ENCODE measurements around the gene HPS6. TPM values are rescaled to one million over a fixed set of nuclear protein-coding genes. Genes with fewer than 3 reads are reported as not detected.
A peak's percentile ranks its signal among the peaks of the same experiment; 100 is the strongest.
"Not testable (repeated sequence)": the region's sequence is repeated elsewhere in the genome, so short reads cannot be mapped to it uniquely, and the experiment has no call there.

HPS6 gene
- total RNA-seq = 10 to 100 TPM in 6 of 8 experiments, 1 to 10 TPM in 2; 8.1 to 19.3 (median 13.6) TPM

GRCh38 chr10:102064868-102065560, at the start of gene HPS6:
TSS of gene HPS6 (plus strand) at chr10:102065349. CDS start at chr10:102065475, 126 bp downstream.
- in situ Hi-C loops (cut with MboI; ENCODE audit: low pct_unique_long_range_greater_than_20kb in 2 of 9, low sequenced_read_pairs in 9 of 9, unreplicated experiment in 9 of 9) = no loop called here
- WGBS, 10 experiments = 3 to 50% (median 9%) methylated on average over 2 to 13 of the region's 61 CpGs; no CpG with 5 or more reads in 4 of the 10 experiments
- H3K27ac ChIP-seq = peak within 1 kb of the TSS; percentile 52 to 84
- H3K4me3 ChIP-seq = peak within 1 kb of the TSS; percentile 58 to 92 (median 67)
- ATAC-seq (replicated peaks in 6 of 8) = peak; percentile 90 to 97 (median 95)
- peaks cover 9 to 11% of the 10 kb centered on the region in 2 donors for H3K4me1 ChIP-seq (replicated peaks in 1 of 2)

DNA sequence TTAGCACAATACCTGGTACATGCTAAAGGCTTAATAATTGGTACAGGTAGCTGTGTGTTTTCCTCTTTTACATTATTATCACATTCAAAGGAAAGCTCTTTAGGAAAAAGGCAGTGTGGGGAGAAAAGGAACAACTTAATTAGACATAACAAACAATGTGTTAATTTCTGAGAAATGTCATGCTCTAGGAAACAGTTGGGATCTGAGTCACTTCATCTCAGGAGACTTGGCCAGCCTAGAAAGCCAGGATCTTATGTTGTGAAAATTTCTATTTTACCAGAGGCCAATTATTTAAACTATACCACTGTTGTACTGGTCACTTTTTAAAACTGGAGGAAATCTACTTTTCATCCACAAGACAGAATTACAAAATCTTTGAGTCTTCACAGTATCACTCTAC, 48.7 kb upstream of the HPS6 start:
- in situ Hi-C loops (cut with MboI; ENCODE audit: low pct_unique_long_range_greater_than_20kb in 2 of 9, low sequenced_read_pairs in 9 of 9, unreplicated experiment in 9 of 9) = loop anchor here in 7 of 9 experiments (25.0 kb wide), 3 partner anchors 129 to 804 kb away; partner anchors contain the start of gene KCNIP2 (in 4 of the 7)
- H3K4me1 ChIP-seq (replicated peaks in 1 of 2) = peaks cover 0 to 17% of the 10 kb centered on the region in 2 donors
- no peak overlapping the region for H3K27ac ChIP-seq

GRCh38 chr10:102017295-102017694, 47.9 kb upstream of the HPS6 start:
- peaks cover 0 to 17% of the 10 kb centered on the region in 2 donors for H3K4me1 ChIP-seq (replicated peaks in 1 of 2)
- in situ Hi-C loops (cut with MboI; ENCODE audit: low pct_unique_long_range_greater_than_20kb in 2 of 9, low sequenced_read_pairs in 9 of 9, unreplicated experiment in 9 of 9) = loop anchor here in 7 of 9 experiments (25.0 kb wide), 3 partner anchors 130 to 805 kb away; partner anchors contain the start of gene KCNIP2 (in 4 of the 7)
- 63 to 100% (median 94%) methylated on average over 1 to 2 of the region's 2 CpGs; no CpG with 5 or more reads in 4 of the 10 experiments for WGBS, 10 experiments
- no peak overlapping the region for H3K4me3 ChIP-seq
- ATAC-seq (replicated peaks in 6 of 8) = no peak
- H3K27ac ChIP-seq = peak overlapping the region in 1 of 2 donors; percentile 30

More for the DNA sequence above, 48.7 kb upstream of the HPS6 start:
- no peak overlapping the region for H3K4me3 ChIP-seq
- ATAC-seq (replicated peaks in 6 of 8) = no peak

GRCh38 chr10:102020938-102021337, 44.2 kb upstream of the HPS6 start:
- peaks cover 0 to 17% of the 10 kb centered on the region in 2 donors for H3K4me1 ChIP-seq (replicated peaks in 1 of 2)
- H3K4me3 ChIP-seq = no peak overlapping the region
- in situ Hi-C loops (cut with MboI; ENCODE audit: low pct_unique_long_range_greater_than_20kb in 2 of 9, low sequenced_read_pairs in 9 of 9, unreplicated experiment in 9 of 9) = loop anchor here in 7 of 9 experiments (25.0 kb wide), 3 partner anchors 134 to 809 kb away; partner anchors contain the start of gene KCNIP2 (in 4 of the 7)
- H3K27ac ChIP-seq = no peak overlapping the region
- no peak for ATAC-seq (replicated peaks in 6 of 8)
- WGBS, 10 experiments = 83 to 100% (median 100%) methylated on average over 1 to 2 of the region's 2 CpGs; no CpG with 5 or more reads in 2 of the 10 experiments

GRCh38 chr10:102024799-102025198, 40.4 kb upstream of the HPS6 start:
- 75 to 100% (median 95%) methylated on average over 1 to 3 of the region's 3 CpGs; no CpG with 5 or more reads in 1 of the 10 experiments for WGBS, 10 experiments
- Histone ChIP-seq H3K4me1 (replicated peaks in 1 of 2) (no peaks in the 10 kb centered on the region), H3K4me3 (no peak overlapping the region), H3K27ac (no peak overlapping the region)
- ATAC-seq (replicated peaks in 6 of 8) = no peak
- in situ Hi-C loops (cut with MboI; ENCODE audit: low pct_unique_long_range_greater_than_20kb in 2 of 9, low sequenced_read_pairs in 9 of 9, unreplicated experiment in 9 of 9) = loop anchor here in 7 of 9 experiments (25.0 kb wide), 3 partner anchors 137 to 812 kb away; partner anchors contain the start of gene KCNIP2 (in 4 of the 7)

DNA sequence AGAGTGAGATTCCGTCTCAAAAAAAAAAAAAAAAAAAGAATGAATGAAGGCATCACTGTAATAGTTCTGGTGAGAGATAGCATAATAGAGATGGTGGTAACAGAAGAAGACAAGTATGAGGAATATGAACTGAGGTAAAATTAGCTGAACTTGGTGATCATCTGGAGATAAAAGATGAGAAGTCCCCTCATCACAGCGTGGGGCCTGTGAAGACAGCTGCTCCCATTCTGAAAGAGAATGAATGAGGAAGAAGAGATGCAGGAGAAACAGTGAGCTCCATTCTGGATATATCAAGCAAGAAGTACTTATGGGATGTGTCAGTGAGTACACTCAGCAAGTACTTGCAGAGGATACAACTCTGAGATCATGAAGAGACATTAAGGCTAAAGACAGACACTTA, 37.9 kb upstream of the HPS6 start:
- ATAC-seq (replicated peaks in 6 of 8) = no peak
- in situ Hi-C loops (cut with MboI; ENCODE audit: low pct_unique_long_range_greater_than_20kb in 2 of 9, low sequenced_read_pairs in 9 of 9, unreplicated experiment in 9 of 9) = no loop called here
- no peaks in the 10 kb centered on the region for H3K4me1 ChIP-seq (replicated peaks in 1 of 2)
- no peak overlapping the region for H3K4me3 ChIP-seq
- 77 to 100% (median 100%) methylated on average over 1 to 2 of the region's 2 CpGs for WGBS, 10 experiments
- no peak overlapping the region for H3K27ac ChIP-seq

- in situ Hi-C loops (cut with MboI; ENCODE audit: low pct_unique_long_range_greater_than_20kb in 2 of 9, low sequenced_read_pairs in 9 of 9, unreplicated experiment in 9 of 9) = no loop called here
- WGBS, 10 experiments = 68 to 100% (median 94%) methylated on average over 1 to 2 of the region's 2 CpGs; no CpG with 5 or more reads in 1 of the 10 experiments
- Histone ChIP-seq H3K27ac (no peak overlapping the region), H3K4me3 (no peak overlapping the region), H3K4me1 (replicated peaks in 1 of 2) (no peaks in the 10 kb centered on the region)
- ATAC-seq (replicated peaks in 6 of 8) = no peak
These were observed 31.4 kb upstream of the HPS6 start for GRCh38 chr10:102033787-102034186.

DNA sequence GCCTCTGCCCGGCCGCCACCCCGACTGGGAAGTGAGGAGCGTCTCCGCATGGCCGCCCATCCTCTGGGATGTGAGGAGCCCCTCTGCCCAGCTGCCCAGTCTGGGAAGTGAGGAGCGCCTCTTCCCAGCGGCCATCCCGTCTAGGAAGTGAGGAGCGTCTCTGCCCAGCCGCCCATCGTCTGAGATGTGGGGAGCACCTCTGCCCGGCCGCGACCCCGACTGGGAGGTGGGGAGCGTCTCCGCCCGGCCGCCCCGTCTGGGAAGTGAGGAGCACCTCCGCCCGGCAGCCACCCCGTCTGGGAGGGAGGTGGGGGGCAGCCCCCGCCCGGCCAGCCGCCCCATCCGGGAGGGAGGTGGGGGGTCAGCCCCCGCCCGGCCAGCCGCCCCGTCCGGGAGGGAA, 29.3 kb upstream of the HPS6 start:
- in situ Hi-C loops (cut with MboI; ENCODE audit: low pct_unique_long_range_greater_than_20kb in 2 of 9, low sequenced_read_pairs in 9 of 9, unreplicated experiment in 9 of 9); H3K4me3 ChIP-seq; ATAC-seq (replicated peaks in 6 of 8); H3K27ac ChIP-seq: not testable (repeated sequence)
- H3K4me1 ChIP-seq (replicated peaks in 1 of 2) = peaks cover 7 to 10% of the 10 kb centered on the region in 2 donors
- WGBS, 10 experiments = no CpG with 5 or more reads among the region's 33 CpGs

- in situ Hi-C loops (cut with MboI; ENCODE audit: low pct_unique_long_range_greater_than_20kb in 2 of 9, low sequenced_read_pairs in 9 of 9, unreplicated experiment in 9 of 9) = no loop called here
These were observed 26.7 kb upstream of the HPS6 start for GRCh38 chr10:102038410-102038809.

GRCh38 chr10:102040305-102041050, 24.7 kb upstream of the HPS6 start:
- Histone ChIP-seq H3K4me3 (no peak overlapping the region), H3K27ac (no peak overlapping the region), H3K4me1 (replicated peaks in 1 of 2) (peaks cover 7 to 19% of the 10 kb centered on the region in 2 donors)
- ATAC-seq (replicated peaks in 6 of 8) = peak in 4 of 8 experiments; percentile 51 to 72 (median 56)
- WGBS, 10 experiments = 56 to 86% (median 71%) methylated on average over 2 to 6 of the region's 7 CpGs; no CpG with 5 or more reads in 1 of the 10 experiments
- in situ Hi-C loops (cut with MboI; ENCODE audit: low pct_unique_long_range_greater_than_20kb in 2 of 9, low sequenced_read_pairs in 9 of 9, unreplicated experiment in 9 of 9) = no loop called here

More at GRCh38 chr10:102038410-102038809, 26.7 kb upstream of the HPS6 start:
- Histone ChIP-seq H3K4me1 (replicated peaks in 1 of 2) (peaks cover 7 to 19% of the 10 kb centered on the region in 2 donors), H3K27ac (no peak overlapping the region), H3K4me3 (no peak overlapping the region)
- ATAC-seq (replicated peaks in 6 of 8) = no peak

GRCh38 chr10:102045292-102045691, 19.9 kb upstream of the HPS6 start:
- Histone ChIP-seq H3K4me3 (no peak overlapping the region), H3K27ac (no peak overlapping the region), H3K4me1 (replicated peaks in 1 of 2) (peaks cover 6 to 12% of the 10 kb centered on the region in 2 donors)
- in situ Hi-C loops (cut with MboI; ENCODE audit: low pct_unique_long_range_greater_than_20kb in 2 of 9, low sequenced_read_pairs in 9 of 9, unreplicated experiment in 9 of 9) = no loop called here
- no peak for ATAC-seq (replicated peaks in 6 of 8)
- 81 to 100% (median 95%) methylated on average over 2 to 3 of the region's 3 CpGs for WGBS, 10 experiments

GRCh38 chr10:102046095-102046494, 19.1 kb upstream of the HPS6 start:
- ATAC-seq (replicated peaks in 6 of 8) = no peak
- no peak overlapping the region for H3K4me3 ChIP-seq
- H3K27ac ChIP-seq = no peak overlapping the region
- peaks cover 0 to 7% of the 10 kb centered on the region in 2 donors for H3K4me1 ChIP-seq (replicated peaks in 1 of 2)
- WGBS, 10 experiments = 75 to 100% (median 98%) methylated on average over 1 to 2 of the region's 2 CpGs; no CpG with 5 or more reads in 2 of the 10 experiments
- in situ Hi-C loops (cut with MboI; ENCODE audit: low pct_unique_long_range_greater_than_20kb in 2 of 9, low sequenced_read_pairs in 9 of 9, unreplicated experiment in 9 of 9) = no loop called here

Data from motor neuron (in vitro differentiated cells).